ENCODE data around the gene CPT1C.
A peak's percentile ranks its signal among the peaks of the same experiment; 100 is the strongest.
"Not testable (repeated sequence)": the region's sequence is repeated elsewhere in the genome, so short reads cannot be mapped to it uniquely, and the experiment has no call there.

Gene CPT1C

GRCh38 chr19:49712397-49712859, 21.5 kb downstream of the CPT1C start:
- DNase-seq: peak in 2 of 3 donors; percentile 13 to 30

GRCh38 chr19:49713236-49713845, 22.4 kb downstream of the CPT1C start:
- no peak for DNase-seq

- DNase-seq: peak; percentile 26 to 44 (median 35)
Measured at GRCh38 chr19:49716154-49716553, 25.2 kb downstream of the CPT1C start.

- no peak for DNase-seq
Measured at GRCh38 chr19:49718511-49718910, 27.6 kb downstream of the CPT1C start.

- DNase-seq: no peak
Measured at GRCh38 chr19:49718991-49719390, 28.1 kb downstream of the CPT1C start.

- DNase-seq: not testable (repeated sequence)
Measured at GRCh38 chr19:49719420-49719819, 28.5 kb downstream of the CPT1C start.

- no peak for DNase-seq
Measured at GRCh38 chr19:49727217-49728030, 36.5 kb downstream of the CPT1C start.

GRCh38 chr19:49730166-49730565, 39.2 kb downstream of the CPT1C start:
- no peak for DNase-seq

GRCh38 chr19:49738268-49738667, 47.4 kb downstream of the CPT1C start:
- DNase-seq: peak; percentile 69 to 79 (median 73)

- no peak for DNase-seq
Measured at GRCh38 chr19:49739098-49739497, 48.2 kb downstream of the CPT1C start.

GRCh38 chr19:49739933-49740332, 49.0 kb downstream of the CPT1C start:
- DNase-seq: no peak

- DNase-seq: peak; percentile 29 to 35 (median 33)
Measured at GRCh38 chr19:49741210-49741844, 50.4 kb downstream of the CPT1C start.

- no peak for DNase-seq
Measured at GRCh38 chr19:49744946-49745381, 54.0 kb downstream of the CPT1C start.

- peak; percentile 52 to 76 (median 74) for DNase-seq
Measured at GRCh38 chr19:49746206-49746958, 55.5 kb downstream of the CPT1C start.

GRCh38 chr19:49749055-49749716, 58.3 kb downstream of the CPT1C start:
- DNase-seq: peak; percentile 23 to 29 (median 24)

GRCh38 chr19:49749771-49750170, 58.9 kb downstream of the CPT1C start:
- DNase-seq: no peak

GRCh38 chr19:49752701-49753100, 61.8 kb downstream of the CPT1C start:
- no peak for DNase-seq

- DNase-seq: no peak
Measured at GRCh38 chr19:49755956-49756355, 65.0 kb downstream of the CPT1C start.

GRCh38 chr19:49758292-49758691, 67.4 kb downstream of the CPT1C start:
- DNase-seq: peak in 1 of 3 donors; percentile 15

- DNase-seq: no peak
Measured at GRCh38 chr19:49761249-49761624, 70.3 kb downstream of the CPT1C start.

GRCh38 chr19:49761625-49762311, 70.9 kb downstream of the CPT1C start:
- DNase-seq: peak in 2 of 3 donors; percentile 32 to 53

GRCh38 chr19:49763230-49763629, 72.3 kb downstream of the CPT1C start, which contains the start of gene TSKS:
TSS of gene TSKS (minus strand) at chr19:49763306. CDS start at chr19:49763247, 59 bp downstream.
- no peak for DNase-seq
